Neural progenitor cell (in vitro differentiated cells): ENCODE measurements around the gene CRYZL1. TPM values are rescaled to one million over a fixed set of nuclear protein-coding genes. Genes with fewer than 3 reads are reported as not detected.

Experiments
- DNase-seq: peaks from one replicate; pipeline ENCODE4 v3.0.0-alpha.2; 2016; ENCODE audit warnings: low spot score
- H2AFZ ChIP-seq: fragments of 200-600 bp; sonication (generic); replicated peaks from 2 replicates; pipeline ENCODE4 v1.6.1; 2016; ENCODE audit warnings: antibody characterized with exemption
- H3F3A ChIP-seq: fragments of 200-600 bp; sonication (generic); 2 replicates; pipeline ENCODE4 v1.6.1; 2016; ENCODE audit warnings: antibody characterized with exemption, low read depth
- H3K27ac ChIP-seq: fragments of 200-600 bp; sonication (generic); 2 replicates; pipeline ENCODE4 v1.5.1; 2016; ENCODE audit warnings: mild to moderate bottlenecking
- H3K27me3 ChIP-seq: fragments of 200-600 bp; sonication (generic); 2 replicates; pipeline ENCODE4 v1.6.1; 2016; ENCODE audit warnings: mild to moderate bottlenecking, moderate library complexity
- H3K36me3 ChIP-seq: fragments of 200-600 bp; sonication (generic); 2 replicates; pipeline ENCODE4 v1.5.1; 2016
- H3K4me1 ChIP-seq: fragments of 200-600 bp; sonication (generic); 2 replicates; pipeline ENCODE4 v1.6.1; 2016; ENCODE audit warnings: mixed run types
- H3K4me2 ChIP-seq: fragments of 200-600 bp; sonication (generic); 2 replicates; pipeline ENCODE4 v1.6.1; 2016
- H3K4me3 ChIP-seq: fragments of 200-600 bp; sonication (generic); 2 replicates; pipeline ENCODE4 v1.5.1; 2016
- H3K79me2 ChIP-seq: fragments of 200-600 bp; sonication (generic); 2 replicates; pipeline ENCODE4 v1.6.1; 2016; ENCODE audit warnings: low read depth
- H3K9ac ChIP-seq: fragments of 200-600 bp; sonication (generic); 2 replicates; pipeline ENCODE4 v1.6.1; 2016
- H3K9me3 ChIP-seq: fragments of 200-600 bp; sonication (generic); 2 replicates; pipeline ENCODE4 v1.5.1; 2016; ENCODE audit warnings: low read depth
- H4K20me1 ChIP-seq: fragments of 200-600 bp; sonication (generic); 2 replicates; pipeline ENCODE4 v1.6.1; 2016; ENCODE audit warnings: low read depth
- H3K27ac Mint-ChIP-seq: 3 replicates; pipeline ENCODE4 v1.8.0; 2021; ENCODE audit warnings: mixed read lengths
- H3K27me3 Mint-ChIP-seq: 2 replicates; pipeline ENCODE4 v1.8.0; 2022; ENCODE audit warnings: low read depth, mild to moderate bottlenecking, inconsistent platforms, moderate library complexity, mixed read lengths; ENCODE audit not compliant: insufficient read depth
- H3K36me3 Mint-ChIP-seq: 3 replicates; pipeline ENCODE4 v1.8.0; 2021; ENCODE audit warnings: mixed read lengths
- H3K4me1 Mint-ChIP-seq: 3 replicates; pipeline ENCODE4 v1.8.0; 2021; ENCODE audit warnings: mixed read lengths
- H3K4me3 Mint-ChIP-seq: 3 replicates; pipeline ENCODE4 v1.8.0; 2021; ENCODE audit warnings: mild to moderate bottlenecking, moderate library complexity, mixed read lengths
- H3K9me3 Mint-ChIP-seq: 3 replicates; pipeline ENCODE4 v1.8.0; 2020; ENCODE audit warnings: mixed read lengths
- CTCF ChIP-seq: fragments of 200-600 bp; sonication (generic); IDR thresholded peaks from 2 replicates; pipeline ENCODE4 v1.5.1; 2017; ENCODE audit warnings: antibody characterized with exemption, mild to moderate bottlenecking
- EZH2 ChIP-seq: fragments of 200-600 bp; sonication (generic); IDR thresholded peaks from 2 replicates; pipeline ENCODE4 v1.6.1; 2017; ENCODE audit warnings: antibody characterized with exemption, mild to moderate bottlenecking, moderate library complexity
- EZH2phosphoT487 ChIP-seq: fragments of 200-600 bp; sonication (generic); IDR thresholded peaks from 2 replicates; pipeline ENCODE4 v1.6.1; 2017; ENCODE audit warnings: antibody characterized with exemption
- total RNA-seq: library from RNA; depleted of rRNA; stranded (reverse); fragments of >200 nt; gene quantifications from 2 replicates; pipeline ENCODE4 v1.2.3, GENCODE V29; 2015; ENCODE audit warnings: low replicate concordance

Gene CRYZL1
- total RNA-seq, 1 donor from 2014 or later: 80.0 TPM

- Mint-ChIP-seq H3K4me3 (peak within 1 kb of the TSS; percentile 93), H3K36me3 (peaks cover 13% of the 10 kb centered on the region), H3K9me3 (no peaks in the 10 kb centered on the region), H3K4me1 (peaks cover 21% of the 10 kb centered on the region), H3K27ac (peak within 1 kb of the TSS; percentile 53), H3K27me3 (no peaks in the 10 kb centered on the region)
- Histone ChIP-seq H3K4me1 (peaks cover 12% of the 10 kb centered on the region), H3K4me3 (peak within 1 kb of the TSS; percentile 94), H3K79me2 (peaks cover 31% of the 10 kb centered on the region), H3K36me3 (peaks cover 18% of the 10 kb centered on the region), H3K27me3 (no peaks in the 10 kb centered on the region), H4K20me1 (peaks cover 9% of the 10 kb centered on the region), H3F3A (peaks cover 20% of the 10 kb centered on the region), H3K9me3 (no peaks in the 10 kb centered on the region), H3K27ac (peak within 1 kb of the TSS; percentile 84), H3K9ac (peak within 1 kb of the TSS; percentile 63), H3K4me2 (peak within 1 kb of the TSS; percentile 89), H2AFZ (peak within 1 kb of the TSS; percentile 86)
- no peak for TF ChIP-seq EZH2phosphoT487
- TF ChIP-seq EZH2: peak; percentile 5
- TF ChIP-seq CTCF: peak; percentile 14
- peak; percentile 96 for DNase-seq
Measured at GRCh38 chr21:33588485-33589335, 52.8 kb downstream of the CRYZL1 start, which contains the start of gene DONSON. TSS of gene DONSON (minus strand) at chr21:33588684. CDS start at chr21:33588641, 43 bp downstream.

- no peak for TF ChIP-seq EZH2phosphoT487
- no peak for TF ChIP-seq CTCF
- TF ChIP-seq EZH2: peak; percentile 40
- H2AFZ ChIP-seq: peak overlapping the region; percentile 86
- H3K79me2 ChIP-seq: peaks cover 31% of the 10 kb centered on the region
- Mint-ChIP-seq H3K9me3 (no peaks in the 10 kb centered on the region), H3K27me3 (no peaks in the 10 kb centered on the region), H3K27ac (no peak overlapping the region), H3K4me3 (peak overlapping the region; percentile 93), H3K36me3 (peaks cover 11% of the 10 kb centered on the region), H3K4me1 (peaks cover 21% of the 10 kb centered on the region)
- peak overlapping the region; percentile 63 for H3K9ac ChIP-seq
- peaks cover 9% of the 10 kb centered on the region for H4K20me1 ChIP-seq
- peaks cover 23% of the 10 kb centered on the region for H3K36me3 ChIP-seq
- no peaks in the 10 kb centered on the region for H3K27me3 ChIP-seq
- peak overlapping the region; percentile 81 for H3K27ac ChIP-seq
- peak overlapping the region; percentile 89 for H3K4me2 ChIP-seq
- H3K4me3 ChIP-seq: peak overlapping the region; percentile 94
- H3F3A ChIP-seq: peaks cover 20% of the 10 kb centered on the region
- no peaks in the 10 kb centered on the region for H3K9me3 ChIP-seq
- DNase-seq: peak; percentile 64
- peaks cover 12% of the 10 kb centered on the region for H3K4me1 ChIP-seq
Measured at GRCh38 chr21:33587792-33588484, 53.6 kb downstream of the CRYZL1 start.

GRCh38 chr21:33586927-33587326 lies 54.6 kb downstream of the CRYZL1 start:
- Histone ChIP-seq H4K20me1 (peaks cover 9% of the 10 kb centered on the region), H3K4me1 (peaks cover 12% of the 10 kb centered on the region), H2AFZ (no peak overlapping the region), H3K9me3 (no peaks in the 10 kb centered on the region), H3F3A (peaks cover 20% of the 10 kb centered on the region), H3K4me3 (peak overlapping the region; percentile 94), H3K27me3 (no peaks in the 10 kb centered on the region), H3K79me2 (peaks cover 31% of the 10 kb centered on the region), H3K36me3 (peaks cover 23% of the 10 kb centered on the region), H3K27ac (no peak overlapping the region), H3K9ac (no peak overlapping the region), H3K4me2 (peak overlapping the region; percentile 89)
- Mint-ChIP-seq H3K4me3 (peak overlapping the region; percentile 93), H3K9me3 (no peaks in the 10 kb centered on the region), H3K27ac (peak overlapping the region; percentile 14), H3K4me1 (peaks cover 21% of the 10 kb centered on the region), H3K27me3 (no peaks in the 10 kb centered on the region), H3K36me3 (peaks cover 11% of the 10 kb centered on the region)
- DNase-seq: no peak
- TF ChIP-seq EZH2 (no peak), CTCF (no peak), EZH2phosphoT487 (no peak)
